ENCODE results near the gene FER.
"Not testable (repeated sequence)": the region's sequence is repeated elsewhere in the genome, so short reads cannot be mapped to it uniquely, and the experiment has no call there.

FER gene

DNA sequence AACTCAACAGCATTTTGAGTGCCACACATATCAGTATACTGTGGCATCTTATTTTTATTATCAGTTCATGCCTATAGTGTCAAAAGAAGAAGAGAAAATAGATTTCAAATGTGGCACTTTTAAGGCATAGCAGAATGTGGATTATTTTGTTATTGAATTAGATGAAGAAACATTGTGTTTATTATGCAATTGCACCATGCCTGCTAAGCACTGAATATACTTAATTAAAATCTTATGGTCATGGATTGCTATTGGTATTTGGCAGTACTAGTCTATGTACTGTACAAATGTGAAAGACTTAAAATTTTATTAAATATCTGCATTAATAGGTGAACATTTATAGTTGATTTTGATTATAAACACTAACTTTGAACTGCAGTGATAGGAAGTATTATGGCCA is 128.8 kb downstream of the FER start:
- DNase-seq (ENCODE audit: low read depth in 3 of 3, low spot score in 1 of 3): no peak

DNA sequence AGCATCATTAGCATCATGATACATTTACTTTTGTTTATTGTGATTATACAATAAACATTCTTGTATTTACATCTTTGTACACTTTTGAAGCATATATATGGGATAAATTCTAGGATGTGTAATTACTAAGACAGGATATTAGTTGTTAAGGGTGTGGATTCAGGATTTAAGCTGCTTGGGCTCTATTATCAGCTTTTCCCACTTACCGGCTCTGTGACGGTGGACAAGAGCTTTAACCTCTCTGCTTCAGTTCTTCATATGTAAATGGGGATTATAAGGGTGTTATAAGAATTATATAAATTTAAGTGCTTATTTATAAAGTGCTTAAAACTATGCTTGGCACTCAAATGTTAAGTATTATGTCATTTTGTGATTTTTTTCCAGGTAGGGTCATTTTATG is 131.1 kb downstream of the FER start:
- no peak for DNase-seq (ENCODE audit: low read depth in 3 of 3, low spot score in 1 of 3)

DNA sequence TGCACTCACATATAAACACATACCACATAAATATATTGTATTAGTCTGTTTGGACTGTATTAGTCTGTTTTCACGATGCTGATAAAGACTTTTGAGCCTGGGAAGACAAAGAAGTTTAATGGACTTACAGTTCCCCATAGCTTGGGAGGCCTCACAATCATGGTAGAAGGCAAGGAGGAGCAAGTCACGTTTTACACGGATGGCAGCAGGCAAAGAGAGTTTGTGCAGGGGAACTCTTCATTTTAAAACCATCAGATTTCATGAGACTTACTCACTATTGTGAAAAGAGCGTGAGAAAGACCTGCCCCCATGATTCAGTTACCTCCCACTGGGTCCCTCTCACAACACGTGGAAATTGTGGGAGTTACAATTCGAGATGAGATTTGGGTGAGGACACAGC is 133.4 kb downstream of the FER start:
- DNase-seq (ENCODE audit: low read depth in 3 of 3, low spot score in 1 of 3): no peak

DNA sequence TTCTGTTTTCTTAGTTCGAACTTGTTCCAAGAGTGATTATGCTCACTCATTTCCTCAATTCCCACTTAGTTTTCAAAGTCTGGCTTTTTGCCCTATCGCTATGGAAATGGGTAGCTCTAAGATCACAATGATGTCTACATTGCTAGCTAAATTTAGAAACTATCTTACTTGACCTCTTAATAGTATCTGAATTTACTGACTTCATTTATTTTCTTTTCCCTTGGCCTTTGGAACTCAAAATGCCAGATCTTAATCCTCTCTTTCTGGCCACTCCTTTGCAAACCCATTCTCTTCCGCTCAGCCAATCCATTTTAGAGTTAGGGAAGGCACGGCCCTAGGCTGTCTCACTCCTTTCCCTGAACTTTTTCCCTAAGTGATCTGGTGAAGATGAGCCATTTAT is 137.0 kb downstream of the FER start:
- DNase-seq (ENCODE audit: low read depth in 3 of 3, low spot score in 1 of 3): no peak

DNA sequence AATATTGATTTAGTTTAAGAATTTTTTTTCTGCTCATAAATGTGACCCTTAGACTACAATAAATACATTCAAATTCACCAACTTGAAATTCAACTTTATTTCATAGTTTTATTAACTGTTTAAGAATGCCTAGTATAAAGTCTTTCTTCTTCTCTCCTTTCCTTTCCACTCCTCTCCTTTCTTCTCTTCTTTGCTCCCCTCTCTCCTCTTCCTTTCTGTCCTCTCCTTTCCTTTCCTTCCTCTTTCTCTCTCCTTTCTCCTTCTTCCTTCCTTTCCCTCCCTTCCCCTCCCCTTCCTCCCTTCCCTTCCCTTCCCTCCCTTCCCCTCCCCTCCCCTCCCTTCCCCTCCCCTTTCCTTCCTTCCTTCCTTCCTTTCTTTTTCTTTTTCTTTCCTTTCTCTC is 150.6 kb downstream of the FER start:
- DNase-seq (ENCODE audit: low read depth in 3 of 3, low spot score in 1 of 3): no peak

DNA sequence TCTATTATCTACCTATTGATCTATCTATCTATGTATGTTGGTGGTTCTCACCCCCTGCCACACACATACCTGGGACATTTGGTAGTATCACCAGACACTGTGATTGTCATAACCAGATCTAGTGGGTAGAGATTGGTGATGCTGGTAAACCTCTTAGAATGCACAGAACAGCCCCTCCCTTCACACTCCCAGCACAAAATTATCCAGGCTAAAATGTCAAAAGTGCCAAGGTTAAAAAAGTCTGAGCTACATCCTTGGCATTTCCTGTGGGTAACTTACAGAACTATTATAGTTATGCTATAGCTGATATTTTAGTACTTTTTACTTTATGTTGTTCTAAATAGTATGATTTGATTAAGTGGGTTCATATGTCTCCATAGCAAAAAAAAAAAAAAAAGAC is 151.0 kb downstream of the FER start:
- DNase-seq (ENCODE audit: low read depth in 3 of 3, low spot score in 1 of 3): no peak

DNA sequence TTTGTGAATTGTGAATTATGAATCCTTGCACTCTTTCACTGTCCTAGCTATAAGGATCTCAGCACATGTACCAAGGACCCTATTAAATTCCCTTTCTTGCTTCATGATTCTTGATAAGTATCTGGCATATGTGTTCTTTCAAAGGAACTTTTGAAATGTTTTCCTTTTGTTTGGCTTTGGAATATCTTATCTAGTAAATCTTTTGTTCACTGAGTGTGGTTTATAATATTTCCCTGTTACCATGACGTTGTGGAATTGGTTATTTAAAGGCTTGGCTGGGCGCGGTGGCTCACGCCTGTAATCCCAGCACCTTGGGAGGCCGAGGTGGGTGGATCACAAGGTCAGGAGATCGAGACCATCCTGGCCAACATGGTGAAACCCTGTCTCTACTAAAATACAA is 151.5 kb downstream of the FER start:
- not testable (repeated sequence) for DNase-seq (ENCODE audit: low read depth in 3 of 3, low spot score in 1 of 3)

DNA sequence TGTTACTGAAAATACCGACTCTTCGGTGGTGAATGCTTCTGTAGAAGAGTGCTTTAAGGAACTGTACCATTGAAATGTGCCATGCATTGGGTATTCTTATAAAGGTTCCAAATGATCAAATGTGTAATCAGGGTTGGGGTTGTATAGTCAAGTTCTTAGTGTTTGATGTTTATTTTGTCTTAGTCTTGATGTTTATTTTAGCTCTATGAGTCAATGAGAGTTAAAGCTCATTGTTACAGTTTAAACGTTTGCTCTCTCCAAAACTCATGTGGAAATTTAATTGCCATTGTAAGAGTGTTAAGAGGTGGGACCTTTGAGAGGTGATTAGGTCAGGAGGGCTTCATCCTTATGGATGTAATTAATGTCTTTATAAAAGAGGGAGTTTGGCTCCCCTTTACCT is 153.0 kb downstream of the FER start:
- no peak for DNase-seq (ENCODE audit: low read depth in 3 of 3, low spot score in 1 of 3)

DNA sequence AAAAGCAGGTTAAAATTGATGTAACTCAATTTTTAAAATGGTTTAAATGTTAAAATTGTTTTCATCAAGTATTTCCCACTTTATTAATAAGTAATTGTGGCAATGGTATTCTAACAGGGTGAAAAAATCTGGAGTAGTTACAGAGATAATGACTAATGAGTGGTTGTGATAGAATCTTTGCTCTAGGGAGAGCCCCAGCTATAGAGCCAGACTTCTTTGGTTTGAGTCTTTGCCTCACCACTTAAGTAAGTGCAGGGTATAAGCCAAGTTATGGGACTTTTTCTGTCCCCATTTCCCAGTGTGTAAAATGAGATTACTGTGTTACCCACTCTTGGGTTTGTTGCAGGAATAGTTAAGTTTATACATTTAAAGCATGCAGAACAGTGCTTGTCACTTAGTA is 158.1 kb downstream of the FER start:
- no peak for DNase-seq (ENCODE audit: low read depth in 3 of 3, low spot score in 1 of 3)

DNA sequence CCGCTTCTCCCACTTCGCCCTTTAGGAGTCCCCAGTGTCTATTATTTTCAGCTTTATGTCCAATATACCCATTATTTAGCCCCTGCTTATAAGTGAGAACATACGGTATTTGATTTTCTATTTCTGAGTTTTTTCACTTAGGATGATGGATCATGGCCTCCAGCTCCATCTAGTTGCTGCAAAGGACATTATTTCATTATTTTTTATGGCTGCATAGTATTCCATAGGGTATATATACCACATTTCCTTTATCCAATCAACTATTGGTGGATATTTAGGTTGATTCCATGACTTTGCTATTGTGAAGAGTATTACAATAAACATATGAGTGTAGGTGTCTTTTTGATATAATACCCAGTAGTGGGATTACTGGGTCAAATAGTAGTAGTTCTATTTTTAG is 162.9 kb downstream of the FER start:
- DNase-seq (ENCODE audit: low read depth in 3 of 3, low spot score in 1 of 3): no peak

DNA sequence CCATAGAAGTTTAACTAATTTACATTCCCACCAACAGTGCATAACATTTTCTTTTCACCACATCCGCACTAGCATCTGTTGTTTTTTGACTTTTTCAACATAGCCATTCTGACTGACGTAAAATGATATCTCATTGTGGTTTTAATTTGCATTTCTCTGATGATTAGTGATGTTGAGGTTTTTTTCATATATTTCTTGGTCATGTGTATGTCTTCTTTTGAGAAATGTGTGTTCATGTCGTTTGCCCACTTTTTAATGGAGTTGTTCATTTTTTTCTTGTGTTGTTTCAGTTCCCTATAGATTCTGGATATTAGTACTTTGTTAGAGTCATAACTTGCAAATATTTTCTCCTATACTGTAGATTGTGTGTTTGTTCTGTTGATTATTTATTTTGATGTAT is 163.4 kb downstream of the FER start:
- no peak for DNase-seq (ENCODE audit: low read depth in 3 of 3, low spot score in 1 of 3)

DNA sequence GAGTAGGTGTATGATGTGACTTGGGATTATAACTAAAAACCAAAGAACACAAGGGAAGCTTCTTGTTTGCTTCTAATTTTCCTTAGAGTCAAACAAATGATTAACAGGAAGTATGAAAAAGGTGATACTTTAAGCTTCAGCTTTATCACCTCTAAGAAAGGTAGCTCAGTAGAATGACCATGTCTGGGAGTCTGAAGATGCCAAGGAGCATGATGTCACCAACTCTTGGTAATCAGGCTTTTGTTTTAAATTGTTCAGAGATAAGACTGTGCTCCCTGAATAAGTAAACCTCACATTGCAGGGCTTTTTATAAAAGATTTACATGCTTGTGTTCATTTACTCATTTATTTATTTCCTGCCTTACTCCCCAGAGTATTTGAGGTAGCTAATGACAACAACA is 169.9 kb downstream of the FER start:
- no peak for DNase-seq (ENCODE audit: low read depth in 3 of 3, low spot score in 1 of 3)

DNA sequence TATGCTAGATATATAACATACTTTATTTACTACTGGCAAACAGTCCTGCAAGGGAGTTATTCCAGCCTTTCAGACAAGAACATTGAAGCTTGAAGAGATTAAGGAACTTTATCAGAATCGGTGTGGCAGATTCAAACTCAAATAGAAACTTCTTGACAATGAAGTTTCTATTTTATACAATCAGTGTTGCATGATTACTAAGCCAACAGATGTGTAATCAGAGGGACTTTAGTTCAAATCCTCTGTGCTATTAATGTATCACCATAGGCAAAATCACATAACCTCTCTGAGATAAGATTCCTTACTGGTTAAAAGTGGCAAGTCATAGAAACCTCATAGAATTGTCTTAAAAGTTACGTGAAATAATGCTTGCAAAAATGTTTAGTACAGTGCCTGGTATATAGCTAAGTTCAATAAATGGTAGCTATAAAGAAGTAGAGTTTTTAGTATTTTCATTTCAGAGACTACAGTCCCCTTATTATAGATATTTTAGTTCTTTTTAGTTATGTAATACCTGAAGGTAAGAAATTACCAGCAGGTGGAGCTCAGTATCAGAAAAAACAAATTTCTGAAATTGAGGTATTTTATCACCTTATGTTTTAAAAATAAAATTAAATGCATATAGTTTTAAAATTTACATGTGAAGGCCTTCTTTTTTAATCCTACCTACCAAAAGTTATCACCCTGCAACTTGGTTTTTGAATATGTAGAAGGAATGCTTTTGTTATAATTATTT is 172.1 kb downstream of the FER start:
- DNase-seq (ENCODE audit: low read depth in 3 of 3, low spot score in 1 of 3): no peak

DNA sequence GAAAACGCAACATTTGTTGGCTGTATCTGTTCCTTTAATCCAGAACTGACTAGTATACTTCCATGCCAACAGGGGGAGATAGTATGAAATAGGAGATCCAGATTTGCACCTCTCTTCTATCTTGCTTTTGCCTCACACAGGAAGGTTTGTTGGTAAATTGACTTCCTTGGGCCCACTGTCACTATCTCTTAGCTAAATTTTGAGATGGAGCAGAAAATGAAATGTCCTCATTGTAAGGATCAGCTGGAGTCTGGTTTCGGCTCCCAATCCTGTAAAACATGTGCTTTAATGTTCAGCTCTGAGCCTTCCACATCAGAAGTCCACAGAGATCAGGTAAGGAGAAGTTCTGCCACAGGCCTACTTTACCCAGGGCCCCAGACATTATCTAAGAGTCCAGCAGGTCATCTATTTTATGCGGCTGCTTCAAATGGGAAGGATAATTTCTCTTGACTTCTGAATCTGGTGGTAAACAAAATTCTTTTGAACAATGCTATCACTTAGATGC is 176.8 kb downstream of the FER start:
- no peak for DNase-seq (ENCODE audit: low read depth in 3 of 3, low spot score in 1 of 3)

DNA sequence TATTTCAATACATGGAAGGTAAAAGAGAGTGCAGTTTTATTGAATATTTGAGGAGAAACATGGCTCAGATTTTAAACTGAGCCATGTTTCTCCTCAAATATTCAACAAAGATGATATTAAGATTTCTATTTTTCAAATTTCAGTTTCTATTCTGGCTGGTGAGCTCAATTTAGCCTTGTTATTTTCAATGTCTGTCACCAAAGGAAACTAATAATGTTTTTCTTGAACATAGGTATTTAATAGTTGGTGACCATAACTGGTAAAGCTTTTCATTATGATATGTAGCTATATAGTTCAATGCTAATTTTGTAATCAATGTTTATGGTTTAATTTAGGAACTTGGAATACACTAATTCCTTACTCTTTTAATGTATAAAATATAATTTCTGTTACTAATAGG is 177.4 kb downstream of the FER start:
- no peak for DNase-seq (ENCODE audit: low read depth in 3 of 3, low spot score in 1 of 3)

DNA sequence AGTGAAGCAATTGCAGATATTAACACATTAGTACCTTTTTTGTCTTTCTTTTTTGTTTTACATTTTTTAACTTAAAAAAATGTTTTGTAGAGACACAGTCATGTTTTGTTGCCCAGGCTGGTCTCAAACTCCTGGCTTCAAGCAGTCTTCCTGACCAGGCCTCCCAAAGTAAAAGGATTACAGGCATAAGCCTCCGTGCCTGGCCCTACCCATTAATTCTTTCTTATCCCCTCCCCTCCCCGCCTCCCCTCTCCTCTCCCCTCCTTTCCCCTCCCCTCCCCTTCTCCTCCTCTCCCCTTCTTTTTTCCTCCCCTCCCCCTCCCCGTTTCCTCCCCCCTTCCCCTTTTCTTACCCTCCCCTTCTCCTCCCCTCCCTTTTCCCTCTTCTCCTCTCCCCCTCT is 182.4 kb downstream of the FER start:
- DNase-seq (ENCODE audit: low read depth in 3 of 3, low spot score in 1 of 3): no peak

DNA sequence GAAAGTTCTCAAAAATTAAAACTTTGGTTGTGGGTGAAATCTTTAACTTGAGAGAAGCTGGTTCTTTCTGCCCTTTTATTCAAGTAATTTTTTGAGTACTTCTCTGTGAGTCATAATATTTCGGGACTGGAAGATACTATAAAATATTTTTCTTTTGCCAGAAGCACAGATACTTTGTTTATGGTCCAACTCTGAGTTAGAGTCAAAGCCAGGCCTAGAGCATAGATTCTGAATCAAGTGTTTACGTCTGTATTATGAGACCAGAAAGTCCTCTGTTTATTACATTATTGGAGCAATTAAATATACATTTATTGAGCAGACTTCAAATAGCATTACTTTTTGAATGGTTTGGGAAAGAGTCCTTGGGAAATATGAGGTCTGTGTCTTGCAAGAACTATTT is 187.9 kb downstream of the FER start:
- DNase-seq (ENCODE audit: low read depth in 3 of 3, low spot score in 1 of 3): no peak

DNA sequence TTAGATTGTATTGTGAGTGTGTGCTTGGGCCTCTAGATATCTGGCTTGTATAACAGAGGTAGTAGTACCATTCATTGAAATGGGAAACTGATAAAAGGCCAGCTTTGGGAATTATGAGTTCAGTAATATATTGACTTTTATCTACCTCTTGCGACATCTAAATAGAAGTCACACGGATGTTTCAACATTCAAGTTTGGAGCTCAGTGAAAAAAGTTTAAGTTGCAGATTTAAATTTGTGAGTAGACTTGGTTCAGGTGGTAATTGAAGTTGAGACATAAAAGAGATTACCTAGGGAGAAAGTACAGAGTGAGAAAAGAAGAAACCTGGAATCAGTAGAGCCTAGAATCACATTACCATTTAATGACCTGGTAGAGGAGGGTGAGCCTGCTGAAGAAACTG is 189.5 kb downstream of the FER start:
- DNase-seq (ENCODE audit: low read depth in 3 of 3, low spot score in 1 of 3): no peak

DNA sequence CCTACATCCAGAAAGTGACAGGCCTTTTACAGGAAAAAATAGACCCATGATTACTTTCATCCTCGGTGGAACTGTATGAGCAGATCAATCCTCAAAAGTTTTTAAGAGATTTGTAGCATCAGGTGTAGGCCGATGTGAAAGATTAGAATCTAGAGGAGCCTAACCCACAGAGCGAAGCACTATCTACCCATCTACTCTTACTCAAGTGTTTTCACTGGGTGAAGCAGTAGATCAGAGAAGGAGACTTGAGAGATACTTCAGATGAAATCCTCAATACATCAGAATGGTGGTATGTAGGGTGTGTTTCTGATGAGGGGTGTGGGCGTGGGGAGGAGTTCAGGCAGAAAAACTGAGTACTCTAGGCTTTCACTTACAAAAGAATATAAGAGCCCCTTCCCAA is 192.8 kb downstream of the FER start:
- DNase-seq (ENCODE audit: low read depth in 3 of 3, low spot score in 1 of 3): no peak

DNA sequence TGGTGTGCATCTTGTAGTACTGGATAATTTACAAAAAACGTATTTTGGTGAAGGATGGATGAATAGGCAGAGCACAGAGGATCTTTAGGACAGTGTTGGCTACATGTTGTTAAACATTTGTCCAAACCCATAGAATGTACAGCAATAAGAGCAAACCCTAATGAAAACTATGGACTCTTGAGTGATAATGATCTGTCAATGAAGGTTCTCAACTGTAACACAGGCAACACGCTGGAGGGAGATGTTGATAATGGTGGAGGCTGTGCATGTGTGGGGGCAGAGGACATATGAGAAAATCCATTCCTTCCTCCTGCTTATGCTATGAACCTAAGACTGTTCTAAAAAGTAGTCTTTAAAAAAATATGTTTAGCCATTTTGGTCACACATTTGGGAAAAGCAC is 194.0 kb downstream of the FER start:
- DNase-seq (ENCODE audit: low read depth in 3 of 3, low spot score in 1 of 3): no peak

DNA sequence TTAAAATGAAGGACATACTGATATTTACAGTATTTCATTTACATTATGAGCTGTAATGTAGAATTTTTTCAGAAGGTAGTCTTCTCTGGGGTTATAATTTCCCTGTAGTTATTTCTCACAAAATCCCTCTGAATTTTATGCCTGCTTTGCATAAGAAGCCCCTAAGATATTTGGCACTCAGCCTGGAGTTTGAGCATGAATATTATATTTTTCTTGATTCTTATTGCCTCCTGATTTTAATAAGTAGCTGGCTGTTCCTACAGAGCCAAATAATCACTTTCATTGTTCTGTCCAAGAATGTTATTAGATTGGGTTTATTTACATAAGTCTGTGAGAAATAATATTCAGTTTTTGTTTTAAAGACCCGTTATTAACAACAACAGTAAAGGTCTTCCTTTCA is 195.0 kb downstream of the FER start:
- DNase-seq (ENCODE audit: low read depth in 3 of 3, low spot score in 1 of 3): no peak

DNA sequence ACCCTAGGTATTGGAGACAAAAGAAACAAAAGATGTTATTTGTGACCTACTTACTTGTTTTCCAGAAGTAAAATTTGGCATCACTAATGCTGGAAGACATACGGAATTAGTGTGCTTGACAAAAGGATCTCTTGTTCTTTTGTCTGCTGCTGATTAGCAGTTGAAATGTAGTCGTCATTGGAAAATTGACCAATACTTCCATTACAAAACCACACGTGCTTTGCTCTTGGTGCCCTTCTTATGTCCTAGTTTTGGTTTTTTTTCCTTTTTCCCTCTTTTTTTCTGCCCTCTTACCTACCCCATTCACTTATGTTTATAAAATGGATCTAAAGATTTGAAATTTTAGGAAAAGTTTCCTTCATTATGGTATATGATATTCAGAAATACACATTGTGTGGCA is 197.4 kb downstream of the FER start:
- no peak for DNase-seq (ENCODE audit: low read depth in 3 of 3, low spot score in 1 of 3)

DNA sequence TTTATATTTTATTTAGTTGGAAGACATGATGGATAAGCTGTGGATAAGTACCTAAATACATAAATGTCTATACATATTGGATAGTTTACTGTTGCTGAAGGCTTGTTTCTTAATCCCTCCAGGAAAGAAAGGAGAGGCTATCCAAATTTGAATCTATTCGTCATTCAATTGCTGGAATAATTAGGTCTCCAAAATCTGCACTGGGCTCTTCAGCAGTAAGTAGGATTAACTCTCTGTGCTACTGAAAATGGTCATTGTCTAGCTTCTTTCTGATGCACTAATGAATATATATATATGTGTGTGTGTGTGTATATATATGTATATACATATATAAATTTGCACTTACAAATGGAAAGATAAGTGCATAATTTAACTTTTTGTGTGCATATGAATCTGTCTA is 198.3 kb downstream of the FER start:
- DNase-seq (ENCODE audit: low read depth in 3 of 3, low spot score in 1 of 3): no peak

DNA sequence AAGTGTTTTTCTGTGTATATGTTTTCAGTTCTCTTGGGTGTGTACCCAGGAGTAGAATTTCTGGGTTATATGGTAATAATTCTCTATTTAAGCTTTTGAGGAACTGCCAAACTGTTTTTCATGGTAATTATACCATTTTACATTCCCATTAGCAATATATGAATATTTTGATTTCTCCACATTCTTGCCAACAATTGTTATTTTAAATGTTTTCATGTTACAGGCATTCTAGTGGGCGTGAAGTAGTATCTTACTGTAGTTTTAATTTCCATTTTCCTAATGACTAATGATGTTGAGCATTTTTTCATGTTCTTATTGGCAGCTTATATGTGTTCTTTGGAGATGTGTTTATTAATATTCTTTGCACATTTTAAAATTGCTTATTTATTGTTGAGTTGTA is 199.5 kb downstream of the FER start:
- DNase-seq (ENCODE audit: low read depth in 3 of 3, low spot score in 1 of 3): no peak

Data from stimulated activated CD4-positive, alpha-beta T cell treated with anti-CD3 and anti-CD28 coated beads, TNF-alpha, amount 100 ng/mL, for 1 hour (primary cell).